GM06990 (cell line): ENCODE measurements around the gene SLC41A1.

Experiments
- DNase-seq: peaks from one replicate; pipeline ENCODE4 v3.0.0-alpha.2; 2011; ENCODE audit not compliant: insufficient read length; ENCODE audit errors: extremely low read depth
- H3K27me3 ChIP-seq: replicated peaks from 2 replicates; pipeline ENCODE4 v1.6.0; 2011; ENCODE audit warnings: low read length; ENCODE audit not compliant: control insufficient read depth, insufficient read depth
- H3K36me3 ChIP-seq: 2 replicates; pipeline ENCODE4 v1.5.1; 2011; ENCODE audit warnings: low read length; ENCODE audit not compliant: control insufficient read depth, insufficient read depth
- H3K4me3 ChIP-seq: replicated peaks from 2 replicates; pipeline ENCODE4 v1.5.1; 2011; ENCODE audit warnings: low read depth, mild to moderate bottlenecking, control low read depth, low read length
- CTCF ChIP-seq: IDR thresholded peaks from 2 replicates; pipeline ENCODE4 v1.5.1; 2011; ENCODE audit warnings: low read length, control low read depth, mild to moderate bottlenecking, inconsistent platforms; ENCODE audit not compliant: insufficient read depth, poor library complexity, severe bottlenecking

SLC41A1 gene

GRCh38 chr1:205805082-205805711, 7.8 kb downstream of the SLC41A1 start:
- no peak for TF ChIP-seq CTCF
- DNase-seq: no peak
- Histone ChIP-seq H3K36me3 (no peaks in the 10 kb centered on the region), H3K4me3 (no peak overlapping the region), H3K27me3 (no peaks in the 10 kb centered on the region)

GRCh38 chr1:205804605-205805004, 8.4 kb downstream of the SLC41A1 start:
- DNase-seq: no peak
- TF ChIP-seq CTCF: no peak
- Histone ChIP-seq H3K36me3 (no peaks in the 10 kb centered on the region), H3K27me3 (no peaks in the 10 kb centered on the region), H3K4me3 (no peak overlapping the region)

GRCh38 chr1:205803986-205804385, 9.0 kb downstream of the SLC41A1 start:
- H3K4me3 ChIP-seq: no peak overlapping the region
- TF ChIP-seq CTCF: no peak
- H3K27me3 ChIP-seq: no peaks in the 10 kb centered on the region
- DNase-seq: no peak
- no peaks in the 10 kb centered on the region; the same call in 1 of the 2 replicates for H3K36me3 ChIP-seq

GRCh38 chr1:205802060-205802459, 10.9 kb downstream of the SLC41A1 start:
- TF ChIP-seq CTCF: no peak
- no peak for DNase-seq
- Histone ChIP-seq H3K36me3 (no peaks in the 10 kb centered on the region; the same call in 1 of the 2 replicates), H3K4me3 (no peak overlapping the region), H3K27me3 (no peaks in the 10 kb centered on the region)

GRCh38 chr1:205800981-205801703, 11.9 kb downstream of the SLC41A1 start:
- no peak for DNase-seq
- Histone ChIP-seq H3K27me3 (no peaks in the 10 kb centered on the region), H3K36me3 (no peaks in the 10 kb centered on the region; the same call in 1 of the 2 replicates), H3K4me3 (no peak overlapping the region)
- no peak for TF ChIP-seq CTCF
